HPDE6-E6E7 (cell line): ENCODE data around the gene RDH8.

Source experiments
- DNase-seq: peaks from one replicate; pipeline ENCODE4 v3.0.0; 2011; ENCODE audit warnings: missing footprints; ENCODE audit errors: extremely low spot score

RDH8 gene

DNA sequence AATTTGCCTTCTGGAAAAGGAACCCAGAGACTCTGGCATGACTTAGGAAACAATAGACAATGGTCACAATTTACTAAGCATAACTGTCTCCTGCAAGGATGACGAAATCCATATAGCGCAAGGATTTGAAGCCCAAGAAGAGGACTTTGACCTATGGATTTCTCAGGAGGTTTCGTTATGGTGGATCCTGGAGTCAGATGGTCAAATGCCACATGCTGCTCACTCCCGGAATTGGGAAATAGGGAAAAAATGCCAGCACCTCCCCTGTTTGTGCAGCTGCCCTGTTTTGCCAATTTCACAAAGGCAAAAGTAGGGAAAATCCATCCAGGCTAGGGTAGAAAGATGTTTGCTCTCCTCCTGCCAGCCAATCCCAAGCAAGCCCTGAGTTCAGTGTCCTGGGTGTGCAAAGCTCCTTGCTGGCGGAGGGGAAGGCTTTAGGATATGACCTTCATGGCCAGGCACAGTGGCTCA, 23.4 kb downstream of the RDH8 start:
- no peak for DNase-seq

DNA sequence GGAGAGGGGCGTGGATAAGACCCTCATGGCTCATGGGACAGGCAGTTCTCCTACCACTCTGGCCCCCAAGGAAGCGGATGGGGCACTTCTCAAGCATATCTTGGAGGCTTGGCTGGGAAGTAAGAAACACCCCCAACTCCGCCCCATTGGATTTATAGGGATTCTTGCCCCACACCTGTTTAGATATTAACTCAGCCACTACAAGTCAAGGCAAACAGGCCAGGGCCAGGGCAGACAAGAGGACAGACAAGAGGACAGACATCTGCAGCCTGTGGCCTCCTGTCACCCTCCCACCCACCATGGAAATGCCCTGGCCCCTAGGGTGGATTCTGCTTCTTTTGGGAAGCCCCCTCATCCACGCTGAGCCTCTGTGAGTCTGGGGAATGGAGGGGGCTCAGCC, 24.1 kb downstream of the RDH8 start:
- DNase-seq: no peak

DNA sequence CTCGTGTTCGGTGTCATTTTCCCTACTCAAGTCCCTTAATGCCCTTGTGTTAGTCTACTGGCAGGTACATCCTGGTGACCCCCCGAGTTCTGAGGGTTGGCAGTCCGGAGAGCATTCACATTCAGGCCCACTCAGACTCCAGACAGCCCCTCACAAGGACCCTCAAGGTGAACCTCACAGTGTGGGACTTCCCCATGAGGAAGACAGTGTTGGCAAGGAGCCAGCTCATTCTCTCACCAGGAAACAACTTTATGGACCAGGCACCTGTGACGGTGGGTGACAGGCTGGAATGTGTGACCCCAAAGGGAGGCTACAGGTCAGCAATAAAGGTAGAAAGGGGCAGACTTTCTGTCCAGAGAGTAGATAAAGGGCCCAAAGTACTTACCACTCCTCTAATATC, 24.5 kb downstream of the RDH8 start:
- no peak for DNase-seq

DNA sequence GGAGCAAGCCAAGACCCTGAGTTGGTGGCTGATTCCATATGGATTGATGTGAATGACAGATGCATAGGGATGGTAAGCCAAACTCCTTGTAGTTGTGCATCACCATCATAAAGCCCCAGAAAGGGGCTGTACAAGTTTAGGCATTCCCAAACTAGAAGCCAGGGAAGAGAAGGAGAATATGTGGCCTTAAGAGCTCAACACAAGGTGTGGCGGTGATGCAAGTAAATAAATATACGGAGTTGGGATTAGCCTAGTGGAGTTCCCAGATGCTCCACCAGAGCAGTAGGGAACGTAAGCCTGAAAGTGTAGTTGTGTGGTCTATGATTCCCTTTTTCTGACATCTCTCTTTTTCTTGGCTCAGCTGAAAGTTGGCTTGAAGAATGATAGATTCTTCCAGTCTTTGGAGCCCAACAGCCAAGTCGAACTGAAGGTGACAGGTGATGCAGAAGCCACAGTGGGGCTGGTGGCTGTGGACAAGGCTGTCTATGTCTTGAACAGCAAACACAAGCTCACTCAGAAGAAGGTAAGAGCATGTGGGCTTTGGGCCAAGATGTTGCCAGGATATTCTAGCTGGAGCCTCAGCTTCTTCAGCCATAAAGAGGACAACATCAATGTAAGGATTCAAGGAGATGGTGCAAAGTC, 30.1 kb downstream of the RDH8 start:
- DNase-seq: no peak

- no peak for DNase-seq
Observed at GRCh38 chr19:10044390-10044789, 31.1 kb downstream of the RDH8 start.

DNA sequence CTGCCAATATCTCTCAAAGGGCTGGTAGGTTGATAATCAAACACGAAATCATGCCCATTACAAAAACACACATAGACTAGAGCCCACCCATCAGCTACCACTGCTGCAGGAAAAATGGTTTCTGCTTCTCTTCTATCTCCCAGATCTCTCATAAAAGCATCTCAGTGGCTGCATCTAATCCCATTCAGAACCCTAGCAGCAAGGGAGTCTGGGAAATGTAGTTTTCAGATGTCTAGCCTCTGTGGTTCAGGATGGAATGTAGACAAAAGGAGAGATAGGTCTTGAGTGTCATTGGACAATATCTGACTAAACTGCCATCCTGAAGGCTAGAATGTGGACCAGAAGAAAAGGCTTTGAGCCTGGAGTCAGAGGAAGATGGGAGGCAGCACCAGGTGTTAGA, 32.1 kb downstream of the RDH8 start:
- no peak for DNase-seq

DNA sequence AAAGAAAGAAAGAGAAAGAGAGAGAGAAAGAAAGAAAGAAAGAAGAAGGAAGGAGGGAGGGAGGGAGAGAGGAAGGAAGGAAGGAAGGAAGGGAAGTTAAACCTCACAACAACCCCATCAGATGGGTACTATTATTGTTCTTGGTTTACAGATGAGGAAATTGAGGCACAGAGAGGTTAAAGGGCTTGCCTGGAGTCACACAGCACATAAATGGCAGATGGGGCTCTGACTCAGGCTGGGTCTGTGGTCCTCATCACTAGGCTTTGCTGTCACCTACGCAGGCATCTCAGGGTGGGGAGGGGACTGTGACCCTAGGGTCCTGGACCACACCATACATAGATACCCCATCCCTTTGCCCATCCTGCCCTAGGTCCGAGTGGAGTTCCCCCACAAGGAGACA, 36.3 kb downstream of the RDH8 start:
- DNase-seq: no peak

GRCh38 chr19:10052602-10053360, 39.5 kb downstream of the RDH8 start:
- DNase-seq: no peak

GRCh38 chr19:10061717-10062310, 48.5 kb downstream of the RDH8 start:
- no peak for DNase-seq

DNA sequence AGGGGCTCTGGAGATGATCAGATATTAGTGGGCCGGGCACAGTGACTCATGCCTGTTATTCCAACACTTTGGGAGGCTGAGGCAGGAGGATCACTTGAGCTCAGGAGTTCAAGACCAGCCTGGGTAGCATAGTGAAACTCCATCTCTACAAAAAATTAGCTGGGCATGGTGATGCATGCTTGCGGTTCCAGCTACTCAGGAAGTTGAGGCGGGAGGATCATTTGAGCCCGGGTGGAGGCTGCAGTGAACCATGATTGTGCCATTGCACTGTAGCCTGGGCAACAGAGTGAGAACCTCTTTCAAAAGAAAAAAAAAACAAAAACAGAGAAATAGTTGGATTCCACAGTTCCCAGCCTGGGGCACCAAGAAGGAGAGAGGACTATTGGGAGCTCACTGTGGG, 54.9 kb downstream of the RDH8 start:
- no peak for DNase-seq

GRCh38 chr19:10069046-10069445, 55.8 kb downstream of the RDH8 start:
- DNase-seq: no peak

GRCh38 chr19:10070730-10071446, 57.6 kb downstream of the RDH8 start:
- DNase-seq: no peak
